GM18498 (cell line): Measurements from ENCODE around the gene ERV3-1.
"Not testable (repeated sequence)": the region's sequence is repeated elsewhere in the genome, so short reads cannot be mapped to it uniquely, and the experiment has no call there.

Source experiments
- ATAC-seq: cut with Tn5 transposase; IDR thresholded peaks from one replicate; pipeline ENCODE4 v1.9.1; 2021; ENCODE audit warnings: mild to moderate bottlenecking, moderate library complexity; ENCODE audit not compliant: unreplicated experiment

ERV3-1 gene

GRCh38 chr7:65002972-65003585 lies 3.4 kb downstream of the ERV3-1 start:
- ATAC-seq = no peak

GRCh38 chr7:65001291-65001814 lies 5.1 kb downstream of the ERV3-1 start:
- ATAC-seq = no peak

DNA sequence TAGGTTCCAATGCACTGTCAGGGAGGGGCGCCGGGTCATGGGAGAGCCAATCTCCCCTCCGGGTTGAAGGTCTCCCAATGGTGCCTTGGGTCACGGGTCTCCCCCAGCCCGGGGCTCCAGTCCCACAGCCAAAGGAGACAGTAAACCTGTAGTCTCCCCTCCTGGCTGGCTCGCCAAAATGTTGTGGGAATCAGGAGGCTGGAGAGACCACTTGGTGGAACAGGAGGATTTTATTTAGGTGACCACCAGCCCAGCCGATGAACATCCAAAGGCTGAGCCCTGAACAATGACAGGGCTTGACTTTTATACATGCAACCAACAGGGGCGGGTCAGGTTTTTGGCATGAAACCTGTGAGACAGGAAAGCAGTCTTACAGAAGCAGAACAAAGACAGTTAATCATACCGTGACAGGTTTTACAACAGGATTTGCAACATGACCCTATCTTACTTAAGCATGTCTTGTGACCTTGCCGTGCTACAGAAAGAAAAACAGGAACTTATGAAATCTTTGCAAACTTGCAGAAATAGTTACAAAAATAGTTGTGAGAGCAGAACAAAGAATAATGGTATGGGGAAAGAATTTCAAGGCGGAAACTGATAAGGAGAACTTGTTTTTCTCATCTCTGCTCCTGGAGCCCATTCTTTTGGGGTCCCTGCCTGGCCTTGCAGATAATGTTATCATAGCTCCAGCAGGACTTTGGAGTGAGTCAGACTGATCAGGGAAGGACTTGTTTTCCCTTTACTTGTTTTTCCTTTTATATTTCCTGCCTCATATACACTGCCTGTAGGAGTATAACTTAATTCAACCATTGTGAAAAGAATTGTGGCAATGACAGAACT lies 7.1 kb downstream of the ERV3-1 start:
- ATAC-seq = no peak

DNA sequence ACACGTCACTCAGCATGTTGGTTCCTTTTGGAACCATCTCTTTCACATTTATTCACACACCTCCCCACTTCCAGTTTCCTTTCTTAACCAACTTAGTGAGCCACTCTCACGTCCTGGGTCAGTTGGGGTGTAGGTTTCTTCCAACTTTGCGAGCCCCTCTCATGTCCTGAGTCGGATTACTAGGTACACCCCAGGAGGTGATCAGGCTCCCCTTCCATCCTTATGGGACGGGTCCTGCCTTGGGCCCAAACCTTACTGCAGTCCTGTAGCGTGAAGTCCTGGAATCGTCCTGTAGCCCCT lies 7.7 kb downstream of the ERV3-1 start:
- no peak for ATAC-seq

DNA sequence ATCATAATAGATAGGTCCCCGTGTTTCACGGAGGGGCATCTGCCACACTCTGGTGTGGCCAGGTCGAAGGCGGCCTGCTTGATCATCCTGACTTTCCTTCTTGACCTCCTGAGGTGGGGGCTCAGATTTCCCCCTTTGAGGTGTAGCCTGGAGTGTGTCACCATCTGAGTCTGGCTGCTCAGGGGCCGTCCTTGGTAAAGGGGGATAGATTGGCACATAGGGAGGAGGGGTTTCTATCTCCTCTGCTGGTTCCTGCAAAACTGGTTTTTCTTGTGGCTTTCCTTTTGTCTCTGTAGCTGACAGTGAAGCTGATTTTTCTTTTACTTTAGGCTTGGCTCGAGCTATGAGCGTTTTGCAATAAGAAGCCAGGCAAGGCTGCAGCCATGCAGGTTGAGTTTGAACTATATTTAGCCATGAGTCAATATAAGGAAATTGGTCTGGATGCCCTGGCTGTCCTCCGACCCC lies 8.5 kb downstream of the ERV3-1 start:
- no peak for ATAC-seq

GRCh38 chr7:64997164-64997908 lies 9.2 kb downstream of the ERV3-1 start:
- ATAC-seq = no peak

DNA sequence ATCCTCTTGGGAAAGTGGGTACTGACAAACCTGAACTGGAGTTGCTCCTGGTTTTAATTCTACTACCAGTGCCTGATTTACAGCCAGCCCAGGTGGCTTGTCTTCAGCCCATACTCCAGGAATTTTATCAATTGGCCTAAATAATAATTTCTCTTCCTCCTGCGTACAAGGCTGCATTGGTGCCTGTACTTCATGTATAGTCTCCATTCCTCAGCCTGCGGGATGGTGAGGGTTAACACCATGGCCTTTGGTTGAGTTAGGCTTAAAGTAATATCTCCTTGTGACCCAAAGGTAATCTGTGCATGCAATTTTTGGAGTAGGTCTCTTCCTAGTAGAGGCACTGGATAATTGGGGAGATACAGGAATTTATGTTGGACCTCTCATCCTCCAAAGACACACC lies 10.2 kb downstream of the ERV3-1 start:
- ATAC-seq = no peak

GRCh38 chr7:64993901-64994300 lies 12.6 kb downstream of the ERV3-1 start:
- ATAC-seq = no peak

GRCh38 chr7:64992971-64993370 lies 13.5 kb downstream of the ERV3-1 start:
- ATAC-seq = no peak

- ATAC-seq = no peak
Observed at GRCh38 chr7:64990936-64991335, 15.6 kb downstream of the ERV3-1 start, which contains the start of gene ZNF117. Gene ZNF117 (minus strand): TSS chr7:64991036.

DNA sequence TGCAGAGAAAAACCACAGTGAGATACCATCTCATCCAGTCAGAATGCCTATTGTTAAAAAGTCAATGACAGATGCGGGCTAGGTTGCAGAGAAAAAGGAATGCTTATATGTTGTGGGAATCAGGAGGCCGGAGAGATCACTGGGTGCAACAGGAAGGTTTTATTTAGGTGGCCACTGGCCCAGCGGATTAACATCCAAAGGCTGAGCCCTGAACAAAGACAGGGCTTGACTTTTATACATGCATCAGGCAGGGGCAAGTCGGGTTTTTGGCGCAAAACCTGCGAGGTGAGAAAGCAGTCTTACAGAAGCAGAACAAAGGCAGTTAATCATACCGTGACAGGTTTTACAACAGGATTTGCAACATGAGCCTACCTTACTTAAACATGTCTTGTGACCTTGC lies 16.3 kb downstream of the ERV3-1 start:
- ATAC-seq = no peak

GRCh38 chr7:64978497-64979203 lies 27.8 kb downstream of the ERV3-1 start:
- no peak for ATAC-seq

- ATAC-seq = no peak
Observed at GRCh38 chr7:64965594-64965993, 40.9 kb downstream of the ERV3-1 start.

DNA sequence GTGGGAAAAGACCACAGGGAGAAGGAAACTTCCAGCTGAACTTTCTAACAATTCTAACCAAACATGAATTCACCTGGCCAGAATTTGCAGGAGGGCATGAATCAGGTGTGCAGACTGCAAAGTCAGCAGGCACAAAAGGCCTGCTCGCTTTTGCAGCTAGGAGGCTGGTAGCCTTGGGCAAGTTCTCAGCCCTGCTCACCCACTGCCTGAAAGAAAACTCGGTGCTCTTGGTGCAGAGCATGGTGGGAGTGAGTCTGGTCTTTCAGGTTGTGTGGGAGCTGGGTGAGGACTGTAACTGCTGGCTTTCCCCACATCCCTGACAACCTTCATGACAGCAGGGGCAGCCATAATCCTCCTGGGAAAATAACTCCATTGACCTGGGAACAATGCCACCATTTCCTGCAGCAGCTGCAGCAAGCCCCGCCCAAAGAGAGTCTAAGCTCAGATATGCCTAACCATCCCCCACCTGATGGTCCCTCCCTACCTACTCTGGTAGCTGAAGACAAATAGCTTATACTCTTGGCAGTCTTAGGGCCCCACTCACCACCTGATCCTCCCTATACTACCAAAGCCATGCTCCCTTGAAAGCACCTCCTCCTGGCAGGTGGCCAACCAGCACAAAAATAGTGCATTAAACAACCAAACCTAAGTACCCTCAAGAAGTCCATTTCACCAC lies 47.3 kb downstream of the ERV3-1 start:
- no peak for ATAC-seq

GRCh38 chr7:64951250-64951848 lies 55.1 kb downstream of the ERV3-1 start:
- ATAC-seq = no peak

DNA sequence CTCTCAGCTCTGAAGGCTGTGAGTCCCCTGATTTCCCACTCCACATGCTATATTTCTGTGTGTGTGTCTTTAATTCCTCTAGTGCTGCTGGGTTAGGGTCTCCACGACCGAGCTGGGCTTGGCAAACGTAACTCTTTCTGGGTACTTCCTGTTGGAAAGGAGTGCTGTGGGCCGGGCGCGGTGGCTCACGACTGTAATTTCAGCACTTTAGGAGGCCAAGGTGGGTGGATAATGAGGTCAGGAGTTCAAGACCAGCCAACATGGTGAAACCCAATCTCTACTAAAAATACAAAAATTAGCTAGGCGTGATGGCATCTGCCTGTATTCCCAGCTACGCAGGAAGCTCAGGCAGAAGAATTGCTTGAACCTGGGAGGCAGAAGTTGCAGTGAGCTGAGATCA lies 55.8 kb downstream of the ERV3-1 start:
- ATAC-seq = not testable (repeated sequence)

DNA sequence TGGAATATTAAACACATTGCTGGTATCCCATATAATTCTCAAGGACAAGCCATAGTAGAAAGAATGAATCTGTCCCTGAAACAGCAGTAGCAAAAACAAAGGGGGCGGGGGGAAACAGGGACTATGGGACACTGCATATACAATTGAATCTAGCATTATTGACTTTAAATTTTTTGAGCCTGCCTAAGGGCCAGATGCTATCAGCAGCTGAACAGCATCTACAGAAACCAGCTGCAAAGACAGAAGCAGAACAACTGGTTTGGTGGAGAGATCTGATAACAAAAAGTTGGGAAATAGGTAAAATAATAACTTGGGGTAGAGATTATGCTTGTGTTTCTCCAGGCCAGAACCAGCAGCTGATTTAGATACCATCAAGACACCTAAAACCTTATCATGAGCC lies 57.7 kb downstream of the ERV3-1 start:
- not testable (repeated sequence) for ATAC-seq

DNA sequence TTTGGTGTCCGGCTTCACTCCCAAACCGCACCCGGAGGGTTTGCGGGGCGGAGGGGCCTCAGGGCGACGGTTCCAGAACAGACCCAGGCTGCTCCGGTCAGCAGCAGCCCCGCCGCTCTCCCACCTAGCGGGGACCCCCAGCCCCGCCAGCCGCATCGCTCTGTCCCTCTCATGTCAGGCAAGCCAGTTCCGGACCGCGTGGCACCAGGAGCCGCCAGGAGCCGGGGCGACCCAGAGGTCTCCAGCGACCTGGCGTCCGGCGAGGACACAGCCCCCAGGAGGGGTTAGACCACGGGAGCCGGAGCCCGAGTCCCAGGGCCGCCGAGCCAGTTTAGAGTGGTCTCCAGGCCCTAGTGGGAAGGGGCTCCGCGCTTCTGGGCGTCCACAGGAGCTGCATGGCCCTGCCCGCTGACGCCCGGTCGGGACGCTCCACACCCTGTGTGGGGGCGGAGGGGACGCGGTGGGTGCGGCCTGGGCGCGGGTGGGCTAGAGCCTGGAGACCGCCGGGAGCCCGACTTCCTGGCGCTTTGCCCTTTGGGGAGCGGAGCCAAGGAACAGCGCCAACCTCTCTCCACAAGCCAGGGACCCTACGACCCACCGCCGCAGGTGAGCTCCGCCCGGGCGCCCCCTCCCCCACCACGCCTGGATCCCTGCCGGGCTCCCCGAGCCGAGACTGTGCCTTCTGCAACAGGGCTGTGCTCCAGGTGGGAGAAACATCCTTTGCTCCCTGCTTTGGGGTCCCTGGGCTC lies 59.1 kb downstream of the ERV3-1 start:
- ATAC-seq = no peak

DNA sequence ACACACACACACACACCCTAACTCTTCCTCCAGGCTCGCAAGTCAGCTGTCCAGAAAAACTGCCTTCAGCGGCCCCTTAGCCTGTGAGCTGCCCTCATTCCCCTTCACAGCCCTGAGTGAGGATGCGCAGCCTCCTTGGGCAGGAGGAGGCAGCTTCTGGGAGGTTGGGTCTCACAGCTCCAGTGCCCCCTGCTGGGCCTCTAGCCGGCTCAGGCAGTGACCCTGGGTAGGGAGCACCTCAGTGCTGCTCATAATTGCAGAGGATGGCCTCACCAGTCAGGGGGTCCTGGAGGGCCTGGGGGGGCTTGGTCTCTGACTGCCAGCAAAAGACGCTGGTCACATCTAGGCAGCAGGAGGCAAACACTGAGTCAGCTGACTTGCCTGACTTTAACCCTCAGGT lies 59.7 kb downstream of the ERV3-1 start:
- ATAC-seq = no peak
